ENCODE measurements around the gene LBP. TPM values are rescaled to one million over a fixed set of nuclear protein-coding genes. Genes with fewer than 3 reads are reported as not detected.

Gene LBP
- total and polyA plus RNA-seq, 2 donors (not counting 3 experiments of a cell fraction or from before 2014, with no cell fraction given) = 0.03 TPM; not detected in 1

GRCh38 chr20:38373898-38374297, 27.6 kb downstream of the LBP start:
- Histone ChIP-seq H3K4me2 (ENCODE audit: insufficient read depth, low read length) (no peak overlapping the region), H3K4me1 (ENCODE audit: control insufficient read depth, extremely low read depth, insufficient read depth, low read length) (no peaks in the 10 kb centered on the region), H3K9ac (replicated peaks; ENCODE audit: extremely low read depth, insufficient read depth, low read length) (no peak overlapping the region), H4K20me1 (replicated peaks; ENCODE audit: control insufficient read depth, extremely low read depth, insufficient read depth, low read length) (no peaks in the 10 kb centered on the region), H3K9me1 (replicated peaks; ENCODE audit: control insufficient read depth, extremely low read depth, insufficient read depth, low read length) (no peaks in the 10 kb centered on the region), H3K27ac (ENCODE audit: insufficient read depth, low read depth, low read length) (no peak overlapping the region), H3K27me3 (ENCODE audit: control insufficient read depth in 2 of 2, insufficient read depth in 2 of 2, low read length in 2 of 2) (peaks cover 14 to 17% of the 10 kb centered on the region in 2 experiments), H3K79me2 (ENCODE audit: control insufficient read depth, insufficient read depth, low read length) (no peaks in the 10 kb centered on the region), H3K9me3 (replicated peaks; ENCODE audit: control insufficient read depth, insufficient read depth, low read length) (no peaks in the 10 kb centered on the region), H3K36me3 (ENCODE audit: control insufficient read depth in 2 of 2, extremely low read depth in 1 of 2, insufficient read depth in 2 of 2, low read length in 2 of 2) (no peaks in the 10 kb centered on the region), H3K4me3 (replicated peaks in 1 of 3; ENCODE audit: insufficient read depth in 1 of 3, low read depth in 1 of 3, low read length in 3 of 3) (no peak overlapping the region), H2AFZ (ENCODE audit: low read depth, low read length) (no peak overlapping the region)
- no peak for TF ChIP-seq FOS (IDR thresholded peaks at IDR 0.05; ENCODE audit: borderline replicate concordance, insufficient read depth, low read length)
- TF ChIP-seq GATA2 (IDR thresholded peaks at IDR 0.05; ENCODE audit: insufficient read depth, insufficient read length, low read depth, low read length) = no peak
- TF ChIP-seq MYC (IDR thresholded peaks at IDR 0.05; ENCODE audit: low read depth, low read length) = no peak
- TF ChIP-seq CTCF (IDR thresholded peaks at IDR 0.05; ENCODE audit: extremely low read depth in 1 of 2, insufficient read depth in 1 of 2, low read depth in 1 of 2, low read length in 2 of 2) = no peak
- TF ChIP-seq POLR2A (IDR thresholded peaks at IDR 0.05; ENCODE audit: low read depth, low read length) = no peak
- no peak for TF ChIP-seq EZH2 (IDR thresholded peaks at IDR 0.05; ENCODE audit: borderline replicate concordance, low read depth, low read length, severe bottlenecking)
- TF ChIP-seq MAX (IDR thresholded peaks at IDR 0.05; ENCODE audit: insufficient read depth, insufficient read length) = no peak
- TF ChIP-seq POLR2AphosphoS5 (IDR thresholded peaks at IDR 0.05; ENCODE audit: insufficient read depth, low read depth, low read length) = no peak
- ChIA-PET POLR2A (no interaction called here), CTCF (interaction anchor here (5.8 kb wide), 1 partner anchor 18 kb away, joined by 27 read pairs; no protein-coding TSS in a partner anchor)
- no peak for DNase-seq (ENCODE audit: low read depth, low spot score)
- BruUV-seq (replicated peaks) = no TSS peak
- no peak for FAIRE-seq
- intact Hi-C loops (cut with micrococcal nuclease) (no loop called here), dilution Hi-C loops (cut with MboI; ENCODE audit: extremely low pct_ligation_motif_present, low sequenced_read_pairs) (no loop called here)

Measured in endothelial cell of umbilical vein (primary cell).